Coronary artery (tissue), 2 donors: ENCODE measurements around the gene CDH16.

ENCODE experiments used
- DNase-seq: peaks from one replicate; pipeline ENCODE4 v3.0.0-alpha.2; 2017; ENCODE audit warnings: low spot score
- H3K27ac ChIP-seq, 2 donors: fragments of 200-600 bp; sonication (generic); one replicate each; pipeline ENCODE4 v1.5.1; 2016 to 2019
- H3K4me3 ChIP-seq: fragments of 200-600 bp; sonication (generic); 2 replicates; pipeline ENCODE4 v1.5.1; 2016; ENCODE audit warnings: mild to moderate bottlenecking, moderate library complexity
- CTCF ChIP-seq: fragments of 200-600 bp; sonication (generic); IDR thresholded peaks from one replicate; pipeline ENCODE4 v1.5.1; 2019; ENCODE audit warnings: antibody characterized with exemption

Gene CDH16

GRCh38 chr16:66950971-66951790, 32.5 kb upstream of the CDH16 start:
- TF ChIP-seq CTCF: no peak
- no peak for DNase-seq
- Histone ChIP-seq H3K27ac (no peak overlapping the region), H3K4me3 (no peak overlapping the region)

DNA sequence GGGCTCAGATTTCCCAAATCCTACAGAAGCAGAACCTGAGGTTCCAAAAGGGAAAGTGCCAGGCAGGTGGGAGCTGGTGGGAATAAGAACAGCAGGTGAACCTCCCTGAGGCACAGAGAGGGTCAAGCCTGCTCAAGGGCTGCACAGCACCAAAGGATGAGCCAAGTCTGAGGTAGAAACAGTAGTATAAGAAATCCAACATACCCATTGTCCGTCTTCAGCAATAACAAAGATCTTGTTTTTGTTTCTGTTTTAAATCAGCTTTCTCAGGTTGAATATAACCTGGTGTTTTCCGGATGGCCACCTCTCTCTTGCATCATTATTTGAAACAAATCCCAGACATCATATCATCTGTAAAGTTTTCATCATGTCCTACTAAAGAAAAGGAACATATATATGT, 31.8 kb upstream of the CDH16 start:
- Histone ChIP-seq H3K27ac (no peak overlapping the region), H3K4me3 (no peak overlapping the region)
- TF ChIP-seq CTCF: no peak
- no peak for DNase-seq

- no peak overlapping the region for H3K4me3 ChIP-seq
- no peak for DNase-seq
- H3K27ac ChIP-seq: no peak overlapping the region
- no peak for TF ChIP-seq CTCF
Observed at GRCh38 chr16:66949472-66949871, 30.8 kb upstream of the CDH16 start.

- TF ChIP-seq CTCF: no peak
- H3K27ac ChIP-seq: no peak overlapping the region
- H3K4me3 ChIP-seq: peak overlapping the region; percentile 76
- no peak for DNase-seq
Observed at GRCh38 chr16:66948837-66949225, 30.1 kb upstream of the CDH16 start.

DNA sequence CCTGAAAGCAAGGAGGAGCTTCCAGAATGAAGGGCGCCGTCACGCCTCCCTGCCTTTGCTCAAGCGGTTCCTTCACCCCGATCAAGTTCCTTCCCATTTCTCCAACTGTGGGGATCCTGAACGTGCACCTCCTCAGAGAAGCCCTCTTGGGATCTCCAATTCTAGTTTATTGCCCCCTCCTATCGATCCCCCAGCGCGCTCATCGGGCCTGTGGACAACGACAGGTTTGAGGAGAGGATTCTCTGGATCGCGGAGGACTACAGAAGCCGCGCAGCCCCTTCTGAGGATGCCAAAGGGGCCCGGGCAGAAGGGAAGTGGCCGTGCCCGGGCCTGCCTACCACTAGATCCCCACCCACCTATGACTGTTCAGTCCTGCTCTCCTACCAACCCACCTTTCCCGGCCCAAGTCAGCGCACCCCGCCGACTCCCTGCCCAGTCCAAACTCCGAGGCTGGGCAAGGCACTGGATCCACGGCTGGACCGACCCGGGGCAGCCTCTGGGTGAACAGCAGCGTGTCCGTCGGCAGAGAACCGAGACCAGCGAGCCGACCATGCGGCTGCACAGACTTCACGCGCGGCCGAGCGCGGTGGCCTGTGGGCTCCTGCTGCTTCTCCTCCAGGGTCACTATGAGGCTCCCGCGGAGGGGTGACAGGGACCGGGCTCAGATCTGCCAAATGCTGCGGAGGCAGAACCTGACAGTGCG, 29.6 kb upstream of the CDH16 start:
- TF ChIP-seq CTCF: no peak
- no peak for DNase-seq
- H3K4me3 ChIP-seq: peak overlapping the region; percentile 76
- no peak overlapping the region for H3K27ac ChIP-seq

- peak overlapping the region; percentile 76 for H3K4me3 ChIP-seq
- H3K27ac ChIP-seq: peak overlapping the region in 1 of 2 donors; percentile 38
- DNase-seq: peak; percentile 86
- peak; percentile 84 for TF ChIP-seq CTCF
Observed at GRCh38 chr16:66947302-66948065, 28.8 kb upstream of the CDH16 start.
